ENCODE data around the gene PRR5. TPM values are rescaled to one million over a fixed set of nuclear protein-coding genes. Genes with fewer than 3 reads are reported as not detected.

PRR5 gene
- total and polyA plus RNA-seq, 2 donors (not counting 1 experiment from before 2014, with no cell fraction given) = 2.4 to 8.6 TPM

- TF ChIP-seq CTCF (conservative IDR thresholded peaks at IDR 0.05 in 1 of 2, IDR thresholded peaks at IDR 0.05 in 1 of 2; ENCODE audit: low read depth in 1 of 2, low read length in 2 of 2) (no peak), EZH2 (IDR thresholded peaks at IDR 0.05; ENCODE audit: low read length, missing control alignments) (no peak)
- H3K9ac ChIP-seq (ENCODE audit: insufficient read depth, low read length) = no peak overlapping the region
- no peaks in the 10 kb centered on the region for H4K20me1 ChIP-seq (ENCODE audit: control insufficient read depth, extremely low read depth, insufficient read depth, low read length)
- no peak overlapping the region for H3K27ac ChIP-seq (ENCODE audit: insufficient read depth, low read length)
- H3K36me3 ChIP-seq (ENCODE audit: control insufficient read depth, insufficient read depth, low read length) = no peaks in the 10 kb centered on the region
- H3K79me2 ChIP-seq (ENCODE audit: control insufficient read depth, insufficient read depth, low read length) = no peaks in the 10 kb centered on the region
- peaks cover 13% of the 10 kb centered on the region for H3K27me3 ChIP-seq (ENCODE audit: control insufficient read depth, insufficient read depth, low read length)
- no peaks in the 10 kb centered on the region for H3K9me3 ChIP-seq (ENCODE audit: control insufficient read depth, insufficient read depth, low read depth, low read length)
- no peak overlapping the region for H3K4me2 ChIP-seq (ENCODE audit: extremely low read depth, insufficient read depth, low read length)
- H3K4me3 ChIP-seq (replicated peaks in 1 of 4; ENCODE audit: control extremely low read depth in 1 of 4, insufficient read depth in 1 of 4, low read depth in 3 of 4, low read length in 4 of 4) = no peak overlapping the region
- H3K4me1 ChIP-seq (ENCODE audit: control insufficient read depth, extremely low read depth, insufficient read depth, low read length) = peaks cover 5% of the 10 kb centered on the region
- no peak for DNase-seq (ENCODE audit: low read depth in 2 of 2)
- no peak overlapping the region for H2AFZ ChIP-seq (ENCODE audit: low read length)
Observed at GRCh38 chr22:44734278-44734677, 32.3 kb downstream of the PRR5 start.

DNA sequence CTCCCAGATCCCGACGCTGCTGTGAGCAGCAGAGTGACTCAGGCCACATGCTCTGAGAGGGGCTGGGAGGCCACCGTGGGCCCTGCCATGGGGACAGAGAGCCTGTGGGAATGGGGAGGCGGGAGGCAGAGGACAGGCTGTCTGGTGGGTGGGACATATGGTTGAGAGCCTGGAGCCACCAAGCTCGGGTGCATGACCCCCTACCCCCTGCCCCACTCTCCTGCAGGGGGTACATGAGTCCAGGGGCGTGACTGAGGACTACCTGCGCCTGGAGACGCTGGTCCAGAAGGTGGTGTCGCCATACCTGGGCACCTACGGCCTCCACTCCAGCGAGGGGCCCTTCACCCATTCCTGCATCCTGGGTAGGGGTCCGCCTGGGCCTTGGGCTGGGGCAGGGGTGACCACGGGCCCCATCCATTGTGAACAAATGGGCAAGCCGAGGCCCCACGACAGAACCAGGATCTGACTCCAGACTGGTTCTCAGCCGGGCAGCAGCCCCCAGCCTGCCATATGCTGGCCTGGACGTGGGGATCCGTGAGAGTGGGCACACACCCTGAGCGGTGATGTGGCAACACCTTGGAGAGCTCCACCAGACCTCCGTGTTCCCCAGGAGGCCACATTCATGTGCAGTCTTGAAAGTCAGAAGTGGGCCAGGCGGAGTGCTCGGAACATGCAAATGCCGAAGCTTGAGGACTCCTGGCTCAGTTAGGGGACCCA is 33.0 kb downstream of the PRR5 start:
- H3K79me2 ChIP-seq (ENCODE audit: control insufficient read depth, insufficient read depth, low read length) = no peaks in the 10 kb centered on the region
- no peak overlapping the region for H3K4me2 ChIP-seq (ENCODE audit: extremely low read depth, insufficient read depth, low read length)
- no peaks in the 10 kb centered on the region for H3K4me1 ChIP-seq (ENCODE audit: control insufficient read depth, extremely low read depth, insufficient read depth, low read length)
- H4K20me1 ChIP-seq (ENCODE audit: control insufficient read depth, extremely low read depth, insufficient read depth, low read length) = no peaks in the 10 kb centered on the region
- H3K4me3 ChIP-seq (replicated peaks in 1 of 4; ENCODE audit: control extremely low read depth in 1 of 4, insufficient read depth in 1 of 4, low read depth in 3 of 4, low read length in 4 of 4) = no peak overlapping the region
- H3K27ac ChIP-seq (ENCODE audit: insufficient read depth, low read length) = no peak overlapping the region
- H3K9me3 ChIP-seq (ENCODE audit: control insufficient read depth, insufficient read depth, low read depth, low read length) = no peaks in the 10 kb centered on the region
- H3K9ac ChIP-seq (ENCODE audit: insufficient read depth, low read length) = no peak overlapping the region
- no peak for DNase-seq (ENCODE audit: low read depth in 2 of 2)
- no peak for TF ChIP-seq CTCF (conservative IDR thresholded peaks at IDR 0.05 in 1 of 2, IDR thresholded peaks at IDR 0.05 in 1 of 2; ENCODE audit: low read depth in 1 of 2, low read length in 2 of 2)
- TF ChIP-seq EZH2 (IDR thresholded peaks at IDR 0.05; ENCODE audit: low read length, missing control alignments) = no peak
- H3K27me3 ChIP-seq (ENCODE audit: control insufficient read depth, insufficient read depth, low read length) = peaks cover 13% of the 10 kb centered on the region
- H2AFZ ChIP-seq (ENCODE audit: low read length) = no peak overlapping the region
- no peaks in the 10 kb centered on the region for H3K36me3 ChIP-seq (ENCODE audit: control insufficient read depth, insufficient read depth, low read length)

DNA sequence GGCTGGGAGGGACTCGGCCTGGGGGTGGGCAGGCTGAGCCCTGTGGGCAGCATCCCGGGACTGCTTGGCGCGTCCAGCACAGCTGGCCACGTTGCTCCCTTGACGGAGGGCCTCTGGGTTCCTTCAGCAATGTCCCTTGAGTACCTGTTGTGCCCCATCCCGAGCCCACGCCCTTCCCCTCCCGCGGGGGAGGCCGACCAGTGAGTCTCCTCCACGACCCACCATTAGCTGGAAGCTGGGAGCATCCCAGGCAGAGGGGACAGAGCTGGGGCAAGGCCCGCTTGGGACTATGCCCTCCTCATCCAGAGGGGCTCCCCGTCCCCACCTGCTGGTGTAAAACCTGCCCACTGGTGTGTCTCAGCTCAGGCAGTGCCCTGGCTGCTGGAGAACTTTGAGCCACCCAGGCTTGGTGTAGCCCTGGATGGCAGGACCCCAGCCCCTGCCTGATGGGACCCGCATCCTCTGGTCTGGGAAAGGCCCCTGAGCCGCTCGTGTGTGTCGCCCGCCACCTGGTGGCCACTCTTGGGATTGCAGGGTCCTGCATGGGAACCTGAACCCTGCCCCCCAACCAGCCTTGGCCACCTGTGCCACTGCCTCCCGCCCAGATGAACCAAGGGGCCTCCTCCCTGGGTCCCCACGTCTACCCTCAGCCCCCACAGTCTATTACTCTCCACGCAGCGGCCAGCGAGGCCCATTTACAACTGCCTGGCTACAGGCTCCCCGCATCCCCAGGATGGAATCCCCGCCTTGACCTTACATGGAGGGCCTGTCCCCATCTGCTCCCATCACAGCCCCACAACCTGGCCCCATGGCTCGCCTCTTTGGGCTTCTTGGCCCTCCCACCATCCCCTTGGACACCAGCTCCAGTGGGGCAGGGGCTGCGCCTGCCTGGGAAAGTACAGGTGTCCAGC is 33.8 kb downstream of the PRR5 start:
- no peaks in the 10 kb centered on the region for H3K79me2 ChIP-seq (ENCODE audit: control insufficient read depth, insufficient read depth, low read length)
- H4K20me1 ChIP-seq (ENCODE audit: control insufficient read depth, extremely low read depth, insufficient read depth, low read length) = no peaks in the 10 kb centered on the region
- no peak for TF ChIP-seq EZH2 (IDR thresholded peaks at IDR 0.05; ENCODE audit: low read length, missing control alignments)
- TF ChIP-seq CTCF (conservative IDR thresholded peaks at IDR 0.05 in 1 of 2, IDR thresholded peaks at IDR 0.05 in 1 of 2; ENCODE audit: low read depth in 1 of 2, low read length in 2 of 2) = peak; percentile 63 to 95
- H2AFZ ChIP-seq (ENCODE audit: low read length) = no peak overlapping the region
- no peaks in the 10 kb centered on the region for H3K4me1 ChIP-seq (ENCODE audit: control insufficient read depth, extremely low read depth, insufficient read depth, low read length)
- H3K4me2 ChIP-seq (ENCODE audit: extremely low read depth, insufficient read depth, low read length) = no peak overlapping the region
- H3K9me3 ChIP-seq (ENCODE audit: control insufficient read depth, insufficient read depth, low read depth, low read length) = no peaks in the 10 kb centered on the region
- H3K27me3 ChIP-seq (ENCODE audit: control insufficient read depth, insufficient read depth, low read length) = peaks cover 13% of the 10 kb centered on the region
- no peak overlapping the region for H3K9ac ChIP-seq (ENCODE audit: insufficient read depth, low read length)
- no peak overlapping the region for H3K27ac ChIP-seq (ENCODE audit: insufficient read depth, low read length)
- DNase-seq (ENCODE audit: low read depth in 2 of 2) = peak in 1 of 2 donors; percentile 38
- no peak overlapping the region for H3K4me3 ChIP-seq (replicated peaks in 1 of 4; ENCODE audit: control extremely low read depth in 1 of 4, insufficient read depth in 1 of 4, low read depth in 3 of 4, low read length in 4 of 4)
- H3K36me3 ChIP-seq (ENCODE audit: control insufficient read depth, insufficient read depth, low read length) = no peaks in the 10 kb centered on the region
